NCI-H2196 treated with DMSO at 0.1 percent for 48 hours (cell line): Measurements from ENCODE around the gene DHCR7.

Source experiments
- DNase-seq: peaks from one replicate; lab custom pipeline; 2025; ENCODE audit not compliant: unreplicated experiment; lab: John Stamatoyannopoulos, UW

The DHCR7 gene

GRCh38 chr11:71414645-71415044, 33.5 kb downstream of the DHCR7 start:
- DNase-seq, result no peak

DNA sequence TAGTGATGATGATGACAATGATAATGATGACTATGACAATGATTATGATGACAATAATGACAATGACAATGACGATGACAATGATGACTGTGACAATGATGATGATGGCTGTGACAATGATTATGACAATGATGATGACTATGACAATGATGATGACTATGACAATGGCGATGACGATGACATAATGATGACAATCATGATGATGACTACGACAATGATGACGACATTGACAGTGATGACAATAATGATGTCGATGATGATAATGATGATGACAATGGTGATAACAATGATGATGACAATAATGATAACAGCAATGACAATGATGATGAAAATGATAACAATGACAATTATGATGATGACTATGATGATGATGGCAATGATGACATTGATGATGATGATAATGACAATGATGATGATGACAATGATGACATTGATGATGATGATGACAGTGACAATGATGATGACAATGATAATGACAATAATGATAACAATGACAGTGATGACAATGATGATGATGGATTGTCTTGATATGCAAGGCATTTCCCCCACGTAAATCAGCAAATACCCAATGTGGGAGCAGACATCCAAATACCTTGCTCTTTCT, 37.7 kb downstream of the DHCR7 start:
- DNase-seq, result no peak

GRCh38 chr11:71408826-71409225, 39.4 kb downstream of the DHCR7 start:
- no peak for DNase-seq

DNA sequence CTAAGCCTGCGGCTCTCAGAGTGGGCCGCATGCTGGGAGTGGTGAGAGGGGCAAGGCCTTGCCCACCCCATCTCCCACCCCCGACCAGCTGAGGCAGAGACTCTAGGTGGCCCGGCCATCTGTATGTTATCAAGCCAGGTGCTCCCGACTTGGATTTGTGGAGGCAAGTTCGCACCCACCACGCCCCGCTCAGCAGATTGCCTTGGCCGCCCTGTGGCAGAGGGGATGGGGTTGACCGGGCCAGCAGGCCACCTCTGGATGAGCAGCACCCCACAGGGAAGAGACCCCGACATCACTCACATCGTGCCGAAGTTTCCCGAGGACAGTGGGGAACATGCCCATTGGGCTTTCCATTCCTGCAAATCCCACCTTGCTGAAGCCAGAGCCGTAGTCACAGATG, 40.8 kb downstream of the DHCR7 start:
- no peak for DNase-seq

- DNase-seq, result no peak
Observed at GRCh38 chr11:71406681-71407080, 41.5 kb downstream of the DHCR7 start.

DNA sequence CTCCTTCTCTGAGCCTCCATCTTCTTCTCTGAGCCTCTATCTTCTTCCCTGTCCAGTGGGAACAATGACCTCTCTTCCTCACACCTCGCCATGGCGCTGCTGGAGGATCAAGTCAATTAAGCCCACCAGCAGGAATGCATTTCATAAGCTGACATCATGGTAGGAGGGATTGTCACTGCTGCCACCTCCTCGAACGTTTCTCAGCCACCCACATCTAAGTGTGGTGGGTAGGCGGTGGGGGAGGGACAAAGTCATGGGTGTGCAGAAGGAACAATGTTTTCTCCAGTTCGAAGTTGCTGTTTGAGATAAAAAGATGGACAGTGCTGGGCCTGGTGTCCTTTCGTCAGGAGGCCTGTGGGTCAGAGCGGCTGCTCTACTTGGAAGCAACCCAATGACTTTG, 44.0 kb downstream of the DHCR7 start:
- no peak for DNase-seq

GRCh38 chr11:71402878-71403277, 45.3 kb downstream of the DHCR7 start:
- DNase-seq, result no peak

DNA sequence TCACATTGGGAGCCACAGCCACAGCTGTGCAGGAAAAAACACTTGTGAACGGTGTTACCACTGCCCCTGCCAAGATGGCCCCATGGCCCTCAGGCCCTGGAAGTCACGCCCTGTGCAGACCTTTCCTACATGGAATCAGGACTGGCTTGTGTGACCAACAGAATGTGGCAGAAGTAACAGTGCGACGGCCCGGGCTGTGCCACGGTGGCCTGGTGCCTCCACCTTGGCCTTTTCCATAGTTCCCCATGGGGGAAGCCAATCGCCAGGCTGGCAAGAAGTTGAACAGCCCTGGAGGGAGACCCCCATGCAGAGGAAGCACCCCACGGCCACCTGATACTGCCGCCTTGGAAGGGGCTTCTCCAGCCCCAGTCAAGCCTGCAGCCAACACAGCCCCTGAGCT, 48.0 kb downstream of the DHCR7 start:
- no peak for DNase-seq

DNA sequence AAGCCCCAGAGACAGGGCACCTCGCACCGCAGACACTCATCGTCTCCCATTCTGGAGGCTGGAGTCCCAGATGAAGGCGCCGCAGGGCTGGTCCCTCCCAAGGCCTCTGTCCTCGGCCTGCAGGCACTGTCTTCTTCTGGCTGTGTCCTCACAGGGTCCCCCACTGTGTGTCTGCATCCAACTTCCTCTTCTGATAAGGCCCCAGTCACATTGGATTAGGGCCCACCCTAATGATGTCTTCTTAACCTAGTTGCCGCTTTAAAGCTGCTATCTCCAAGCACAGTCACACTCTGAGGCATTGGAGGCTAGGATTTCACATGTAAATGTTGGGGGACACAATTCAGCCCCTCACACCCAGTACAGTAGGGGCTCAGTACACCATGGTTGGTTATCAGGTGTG, 48.9 kb downstream of the DHCR7 start:
- DNase-seq, result no peak

- DNase-seq, result no peak
Observed at GRCh38 chr11:71397961-71398360, 50.2 kb downstream of the DHCR7 start.

DNA sequence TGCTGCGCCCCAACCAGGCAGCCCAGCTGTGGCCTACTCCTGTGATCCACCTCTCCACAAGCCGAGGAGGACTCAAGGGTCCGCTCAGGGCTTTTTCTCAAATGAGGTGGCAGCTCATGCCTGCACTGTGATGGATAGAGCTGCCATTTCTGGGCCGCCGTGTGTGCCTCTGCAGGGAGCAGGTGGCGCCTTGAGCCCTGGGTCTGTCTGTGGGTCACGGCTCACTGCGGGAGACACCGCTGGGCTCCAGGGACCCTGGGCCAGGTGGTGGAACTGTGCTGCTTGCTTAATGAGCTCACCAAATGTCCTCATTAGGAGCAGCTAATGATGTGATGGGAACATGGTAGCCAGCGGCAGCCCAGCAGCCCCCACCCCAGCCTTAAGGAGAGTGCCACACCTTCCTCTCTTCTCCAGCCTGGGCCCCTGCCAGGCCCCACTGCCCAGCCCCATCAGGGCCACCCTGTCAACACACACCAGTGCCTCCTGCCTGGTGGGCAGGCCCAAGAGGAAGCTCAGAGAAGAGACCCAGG, 50.8 kb downstream of the DHCR7 start:
- DNase-seq, result no peak

- DNase-seq, result peak; percentile 32
Observed at GRCh38 chr11:71396548-71397123, 51.6 kb downstream of the DHCR7 start.

DNA sequence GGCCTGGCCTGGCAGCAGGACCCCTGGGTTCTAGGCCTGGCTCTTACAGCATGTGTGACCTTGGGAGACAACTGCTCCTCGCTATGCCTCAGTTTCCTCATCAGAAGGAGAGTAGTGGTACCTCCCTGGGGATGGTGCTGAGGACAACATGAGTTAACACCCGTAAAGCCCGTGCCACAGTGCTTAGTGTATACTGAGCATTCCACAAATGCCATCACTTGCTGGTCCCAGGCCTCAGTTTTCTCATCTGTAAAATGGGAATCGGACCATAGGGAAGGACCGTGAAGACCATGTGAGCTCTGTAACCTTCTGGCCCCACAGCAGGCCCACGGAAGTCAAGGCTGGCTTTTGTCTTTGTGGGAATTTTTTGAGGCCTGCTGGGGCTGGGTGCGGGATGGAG, 52.4 kb downstream of the DHCR7 start:
- DNase-seq, result no peak

- DNase-seq, result no peak
Observed at GRCh38 chr11:71395263-71395560, 53.0 kb downstream of the DHCR7 start.

- DNase-seq, result no peak
Observed at GRCh38 chr11:71393283-71393682, 54.9 kb downstream of the DHCR7 start.

DNA sequence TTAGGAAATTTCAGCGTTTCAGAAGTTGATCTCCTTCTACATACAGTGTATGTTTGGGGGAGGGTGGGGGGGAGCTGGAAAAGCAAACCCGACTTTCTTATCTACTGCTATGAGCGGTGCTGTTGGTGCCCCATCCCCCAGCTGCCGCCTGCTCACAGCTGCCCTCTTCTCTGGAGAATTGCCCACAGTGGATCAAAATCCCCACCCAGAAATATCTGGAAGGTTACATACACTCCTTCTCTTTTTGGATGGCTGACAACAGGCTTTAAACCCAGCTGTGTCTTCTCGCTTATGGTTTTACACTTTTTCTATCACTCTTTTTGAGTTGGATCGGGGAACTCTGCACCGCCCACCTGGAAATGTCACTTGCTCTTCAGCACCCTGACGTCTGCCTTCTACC, 56.4 kb downstream of the DHCR7 start:
- no peak for DNase-seq

- DNase-seq, result no peak
Observed at GRCh38 chr11:71391352-71391751, 56.8 kb downstream of the DHCR7 start.

- no peak for DNase-seq
Observed at GRCh38 chr11:71388637-71389235, 59.5 kb downstream of the DHCR7 start.

- DNase-seq, result no peak
Observed at GRCh38 chr11:71387784-71388636, 60.2 kb downstream of the DHCR7 start.

GRCh38 chr11:71387200-71387599, 61.0 kb downstream of the DHCR7 start:
- DNase-seq, result no peak

GRCh38 chr11:71386202-71386601, 62.0 kb downstream of the DHCR7 start:
- DNase-seq, result no peak

- DNase-seq, result no peak
Observed at GRCh38 chr11:71385091-71385490, 63.1 kb downstream of the DHCR7 start.
